ENCODE data around the gene TIPRL. TPM values are rescaled to one million over a fixed set of nuclear protein-coding genes. Genes with fewer than 3 reads are reported as not detected.
A peak's percentile ranks its signal among the peaks of the same experiment; 100 is the strongest.

TIPRL gene
- total and polyA plus RNA-seq, 9 of the 15 experiments (the other 6 are each of a cell fraction or from before 2014, with no cell fraction given): 41.4 to 90.2 (median 69.9) TPM

DNA sequence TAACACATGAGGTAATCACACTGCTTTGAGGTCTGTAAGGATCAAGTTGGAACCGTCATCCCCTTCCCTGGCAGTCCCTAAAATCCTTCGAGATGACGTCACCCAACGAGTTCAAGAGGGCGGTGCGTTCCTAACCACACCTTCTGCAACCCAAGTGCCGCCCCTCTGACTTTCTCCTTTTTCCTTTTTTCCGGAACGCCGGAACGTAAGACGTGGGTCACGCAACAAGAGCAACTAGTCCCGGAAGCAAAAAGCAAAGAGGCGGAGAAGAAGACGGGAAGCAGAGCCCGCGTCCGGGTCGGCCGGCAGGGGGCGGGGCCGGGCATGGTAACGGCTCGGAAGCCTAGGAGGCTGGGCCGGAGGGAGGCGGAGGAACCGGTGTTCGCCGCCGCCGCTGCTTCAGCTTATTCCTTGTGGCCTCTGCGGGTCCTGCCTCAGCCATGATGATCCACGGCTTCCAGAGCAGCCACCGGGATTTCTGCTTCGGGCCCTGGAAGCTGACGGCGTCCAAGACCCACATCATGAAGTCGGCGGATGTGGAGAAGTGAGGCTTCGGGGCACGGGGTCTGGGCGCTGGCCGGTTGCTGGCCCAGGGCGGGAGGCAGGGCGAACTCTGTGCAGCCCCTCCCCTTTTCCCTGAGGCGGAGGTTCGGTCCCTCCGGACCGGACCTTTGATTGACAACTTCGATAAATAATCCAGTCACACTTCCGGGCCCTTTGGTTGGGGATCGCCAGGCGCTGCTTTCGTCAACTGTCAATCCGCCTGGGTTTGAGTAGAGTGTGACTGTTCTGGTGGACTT, at the start of gene TIPRL (continued):
- TF ChIP-seq XRCC5 (IDR thresholded peaks at IDR 0.05; ENCODE audit: low read depth, low read length) (peak; percentile 64), ZNF445 (CRISPR knock-in tag; IDR thresholded peaks at IDR 0.05; ENCODE audit: low read depth) (peak; percentile 65; the same call in 1 of the 2 replicates), MYC (IDR thresholded peaks at IDR 0.05; ENCODE audit: low read depth, low read length) (peak; percentile 83), MYC (CRISPR knock-in tag; IDR thresholded peaks at IDR 0.05; ENCODE audit: borderline replicate concordance, low read depth) (peak; percentile 32; the same call in 1 of the 2 replicates), CC2D1A (IDR thresholded peaks at IDR 0.05) (peak; percentile 62; the same call in 1 of the 2 replicates), MAFF (IDR thresholded peaks at IDR 0.05; ENCODE audit: low read length) (no peak), SREBF2 (CRISPR knock-in tag; IDR thresholded peaks at IDR 0.05) (no peak), BMI1 (IDR thresholded peaks at IDR 0.05; ENCODE audit: low read length) (no peak), RFX1 (IDR thresholded peaks at IDR 0.05) (peak; percentile 55), DNMT1 (IDR thresholded peaks at IDR 0.05) (peak; percentile 71; the same call in 1 of the 2 replicates), ZSCAN32 (CRISPR knock-in tag; IDR thresholded peaks at IDR 0.05) (no peak; the same call in 1 of the 2 replicates), CHD1 (IDR thresholded peaks at IDR 0.05; ENCODE audit: low read length) (no peak), SMAD2 (IDR thresholded peaks at IDR 0.05; ENCODE audit: low read depth, low read length) (no peak), HNRNPLL (IDR thresholded peaks at IDR 0.05; ENCODE audit: low read depth, low read length, poor library complexity, severe bottlenecking) (peak; percentile 99), NFRKB (IDR thresholded peaks at IDR 0.05; ENCODE audit: low read depth) (no peak; the same call in 1 of the 2 replicates), FOXP1 (CRISPR knock-in tag; IDR thresholded peaks at IDR 0.05) (no peak; the same call in 1 of the 2 replicates), ZNF133 (CRISPR knock-in tag; IDR thresholded peaks at IDR 0.05) (no peak)
- TF ChIP-seq, protein P1, sequence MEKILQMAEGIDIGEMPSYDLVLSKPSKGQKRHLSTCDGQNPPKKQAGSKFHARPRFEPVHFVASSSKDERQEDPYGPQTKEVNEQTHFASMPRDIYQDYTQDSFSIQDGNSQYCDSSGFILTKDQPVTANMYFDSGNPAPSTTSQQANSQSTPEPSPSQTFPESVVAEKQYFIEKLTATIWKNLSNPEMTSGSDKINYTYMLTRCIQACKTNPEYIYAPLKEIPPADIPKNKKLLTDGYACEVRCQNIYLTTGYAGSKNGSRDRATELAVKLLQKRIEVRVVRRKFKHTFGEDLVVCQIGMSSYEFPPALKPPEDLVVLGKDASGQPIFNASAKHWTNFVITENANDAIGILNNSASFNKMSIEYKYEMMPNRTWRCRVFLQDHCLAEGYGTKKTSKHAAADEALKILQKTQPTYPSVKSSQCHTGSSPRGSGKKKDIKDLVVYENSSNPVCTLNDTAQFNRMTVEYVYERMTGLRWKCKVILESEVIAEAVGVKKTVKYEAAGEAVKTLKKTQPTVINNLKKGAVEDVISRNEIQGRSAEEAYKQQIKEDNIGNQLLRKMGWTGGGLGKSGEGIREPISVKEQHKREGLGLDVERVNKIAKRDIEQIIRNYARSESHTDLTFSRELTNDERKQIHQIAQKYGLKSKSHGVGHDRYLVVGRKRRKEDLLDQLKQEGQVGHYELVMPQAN (IDR thresholded peaks at IDR 0.05; ENCODE audit: borderline replicate concordance): peak; percentile 88; the same call in 1 of the 2 replicates
- TF ChIP-seq, protein P2, sequence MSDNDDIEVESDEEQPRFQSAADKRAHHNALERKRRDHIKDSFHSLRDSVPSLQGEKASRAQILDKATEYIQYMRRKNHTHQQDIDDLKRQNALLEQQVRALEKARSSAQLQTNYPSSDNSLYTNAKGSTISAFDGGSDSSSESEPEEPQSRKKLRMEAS (CRISPR knock-in tag; IDR thresholded peaks at IDR 0.05): peak; percentile 35; the same call in 1 of the 2 replicates
- TF ChIP-seq, protein P3, sequence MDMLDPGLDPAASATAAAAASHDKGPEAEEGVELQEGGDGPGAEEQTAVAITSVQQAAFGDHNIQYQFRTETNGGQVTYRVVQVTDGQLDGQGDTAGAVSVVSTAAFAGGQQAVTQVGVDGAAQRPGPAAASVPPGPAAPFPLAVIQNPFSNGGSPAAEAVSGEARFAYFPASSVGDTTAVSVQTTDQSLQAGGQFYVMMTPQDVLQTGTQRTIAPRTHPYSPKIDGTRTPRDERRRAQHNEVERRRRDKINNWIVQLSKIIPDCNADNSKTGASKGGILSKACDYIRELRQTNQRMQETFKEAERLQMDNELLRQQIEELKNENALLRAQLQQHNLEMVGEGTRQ (CRISPR knock-in tag; IDR thresholded peaks at IDR 0.05): no peak; the same call in 1 of the 2 replicates
- TF ChIP-seq, protein P4, sequence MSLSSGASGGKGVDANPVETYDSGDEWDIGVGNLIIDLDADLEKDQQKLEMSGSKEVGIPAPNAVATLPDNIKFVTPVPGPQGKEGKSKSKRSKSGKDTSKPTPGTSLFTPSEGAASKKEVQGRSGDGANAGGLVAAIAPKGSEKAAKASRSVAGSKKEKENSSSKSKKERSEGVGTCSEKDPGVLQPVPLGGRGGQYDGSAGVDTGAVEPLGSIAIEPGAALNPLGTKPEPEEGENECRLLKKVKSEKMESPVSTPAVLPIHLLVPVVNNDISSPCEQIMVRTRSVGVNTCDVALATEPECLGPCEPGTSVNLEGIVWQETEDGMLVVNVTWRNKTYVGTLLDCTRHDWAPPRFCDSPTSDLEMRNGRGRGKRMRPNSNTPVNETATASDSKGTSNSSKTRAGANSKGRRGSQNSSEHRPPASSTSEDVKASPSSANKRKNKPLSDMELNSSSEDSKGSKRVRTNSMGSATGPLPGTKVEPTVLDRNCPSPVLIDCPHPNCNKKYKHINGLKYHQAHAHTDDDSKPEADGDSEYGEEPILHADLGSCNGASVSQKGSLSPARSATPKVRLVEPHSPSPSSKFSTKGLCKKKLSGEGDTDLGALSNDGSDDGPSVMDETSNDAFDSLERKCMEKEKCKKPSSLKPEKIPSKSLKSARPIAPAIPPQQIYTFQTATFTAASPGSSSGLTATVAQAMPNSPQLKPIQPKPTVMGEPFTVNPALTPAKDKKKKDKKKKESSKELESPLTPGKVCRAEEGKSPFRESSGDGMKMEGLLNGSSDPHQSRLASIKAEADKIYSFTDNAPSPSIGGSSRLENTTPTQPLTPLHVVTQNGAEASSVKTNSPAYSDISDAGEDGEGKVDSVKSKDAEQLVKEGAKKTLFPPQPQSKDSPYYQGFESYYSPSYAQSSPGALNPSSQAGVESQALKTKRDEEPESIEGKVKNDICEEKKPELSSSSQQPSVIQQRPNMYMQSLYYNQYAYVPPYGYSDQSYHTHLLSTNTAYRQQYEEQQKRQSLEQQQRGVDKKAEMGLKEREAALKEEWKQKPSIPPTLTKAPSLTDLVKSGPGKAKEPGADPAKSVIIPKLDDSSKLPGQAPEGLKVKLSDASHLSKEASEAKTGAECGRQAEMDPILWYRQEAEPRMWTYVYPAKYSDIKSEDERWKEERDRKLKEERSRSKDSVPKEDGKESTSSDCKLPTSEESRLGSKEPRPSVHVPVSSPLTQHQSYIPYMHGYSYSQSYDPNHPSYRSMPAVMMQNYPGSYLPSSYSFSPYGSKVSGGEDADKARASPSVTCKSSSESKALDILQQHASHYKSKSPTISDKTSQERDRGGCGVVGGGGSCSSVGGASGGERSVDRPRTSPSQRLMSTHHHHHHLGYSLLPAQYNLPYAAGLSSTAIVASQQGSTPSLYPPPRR (CRISPR knock-in tag; IDR thresholded peaks at IDR 0.05; ENCODE audit: borderline replicate concordance): 0 out of 2 replicates have a peak, but pooled peaks have one; percentile 45
